ENCODE measurements around the gene PITX3. TPM values are rescaled to one million over a fixed set of nuclear protein-coding genes. Genes with fewer than 3 reads are reported as not detected.

Gene PITX3
- polyA plus RNA-seq, 1 experiment: not detected

GRCh38 chr10:102245082-102245931, 4.0 kb upstream of the PITX3 start, which contains the start of gene GBF1:
Gene GBF1, plus strand, starts transcription at chr10:102245532. Its CDS starts 13,407 bp downstream, at chr10:102258939.
- H3K27me3 ChIP-seq (ENCODE audit: control insufficient read depth, insufficient read depth, low read length): peaks cover 5% of the 10 kb centered on the region
- DNase-seq (ENCODE audit: low read depth): peak; percentile 100
- ChIA-PET POLR2A (interaction anchor here (0.6 to 0.7 kb wide), 2 partner anchors 14 to 171 kb away, joined by 3 read pairs; no protein-coding TSS in a partner anchor), CTCF (interaction anchor here (0.6 to 3.0 kb wide), 6 partner anchors 14 to 715 kb away, joined by 3 to 31 read pairs (median 3); no protein-coding TSS in a partner anchor)
- no peak for TF ChIP-seq CTCF (IDR thresholded peaks at IDR 0.05; ENCODE audit: insufficient read depth, low read depth, low read length)
- H3K4me3 ChIP-seq (ENCODE audit: low read depth, low read length): peak within 1 kb of the TSS; percentile 96
- H3K36me3 ChIP-seq (ENCODE audit: control insufficient read depth, insufficient read depth, low read length): 0 out of 2 replicates have a peak, but pooled peaks cover 2% of the 10 kb centered on the region

GRCh38 chr10:102243309-102243708, 2.0 kb upstream of the PITX3 start:
- no peak overlapping the region for H3K4me3 ChIP-seq (ENCODE audit: low read depth, low read length)
- CTCF ChIA-PET: interaction anchor here (1.5 to 3.0 kb wide), 2 partner anchors 12 to 156 kb away, joined by 6 to 31 read pairs; no protein-coding TSS in a partner anchor
- no peak for TF ChIP-seq CTCF (IDR thresholded peaks at IDR 0.05; ENCODE audit: insufficient read depth, low read depth, low read length)
- no peaks in the 10 kb centered on the region for H3K36me3 ChIP-seq (ENCODE audit: control insufficient read depth, insufficient read depth, low read length)
- DNase-seq (ENCODE audit: low read depth): peak; percentile 56
- peaks cover 18% of the 10 kb centered on the region for H3K27me3 ChIP-seq (ENCODE audit: control insufficient read depth, insufficient read depth, low read length)
- POLR2A ChIA-PET: no interaction called here

GRCh38 chr10:102242118-102242485, 790 bp upstream of the PITX3 start:
- ChIA-PET POLR2A (interaction anchor here (0.6 kb wide), 1 partner anchor 1199 kb away, joined by 3 read pairs; no protein-coding TSS in a partner anchor), CTCF (no interaction called here)
- Histone ChIP-seq H3K27me3 (ENCODE audit: control insufficient read depth, insufficient read depth, low read length) (peaks cover 22% of the 10 kb centered on the region), H3K36me3 (ENCODE audit: control insufficient read depth, insufficient read depth, low read length) (no peaks in the 10 kb centered on the region), H3K4me3 (ENCODE audit: low read depth, low read length) (peak overlapping the region; percentile 64)
- TF ChIP-seq CTCF (IDR thresholded peaks at IDR 0.05; ENCODE audit: insufficient read depth, low read depth, low read length): no peak
- no peak for DNase-seq (ENCODE audit: low read depth)

- DNase-seq (ENCODE audit: low read depth): no peak
These were observed 274 bp downstream of the PITX3 start for GRCh38 chr10:102241032-102241443.

More at GRCh38 chr10:102241032-102241443, 274 bp downstream of the PITX3 start:
- ChIA-PET CTCF (interaction anchor here (0.7 to 17.7 kb wide), 6 partner anchors 9 to 158 kb away, joined by 3 to 658 read pairs (median 14); no protein-coding TSS in a partner anchor), POLR2A (no interaction called here)
- Histone ChIP-seq H3K27me3 (ENCODE audit: control insufficient read depth, insufficient read depth, low read length) (peaks cover 24% of the 10 kb centered on the region), H3K36me3 (ENCODE audit: control insufficient read depth, insufficient read depth, low read length) (no peaks in the 10 kb centered on the region), H3K4me3 (ENCODE audit: low read depth, low read length) (peak overlapping the region; percentile 64)
- no peak for TF ChIP-seq CTCF (IDR thresholded peaks at IDR 0.05; ENCODE audit: insufficient read depth, low read depth, low read length)

Measured in BJ (cell line).